HG03342 (cell line): ENCODE measurements around the gene POLR1A.

Experiments
- ATAC-seq: cut with Tn5 transposase; IDR thresholded peaks from one replicate; pipeline ENCODE4 v1.9.1; 2021; ENCODE audit warnings: mild to moderate bottlenecking, moderate library complexity; ENCODE audit not compliant: unreplicated experiment

The POLR1A gene

GRCh38 chr2:86105252-86105968 lies at the start of gene POLR1A:
Gene POLR1A (minus strand): TSS chr2:86105886. CDS start chr2:86105776, 110 bp downstream.
- ATAC-seq, result peak; percentile 69

GRCh38 chr2:86150502-86150901 lies 44.8 kb upstream of the POLR1A start:
- ATAC-seq, result no peak

GRCh38 chr2:86147793-86148192 lies 42.1 kb upstream of the POLR1A start:
- no peak for ATAC-seq

GRCh38 chr2:86143926-86144685 lies 38.4 kb upstream of the POLR1A start:
- no peak for ATAC-seq

GRCh38 chr2:86143307-86143706 lies 37.6 kb upstream of the POLR1A start:
- no peak for ATAC-seq

GRCh38 chr2:86142436-86143257 lies 37.0 kb upstream of the POLR1A start:
- ATAC-seq, result no peak

- no peak for ATAC-seq
Measured at GRCh38 chr2:86140969-86141392, 35.3 kb upstream of the POLR1A start.

- ATAC-seq, result no peak
Measured at GRCh38 chr2:86139981-86140380, 34.3 kb upstream of the POLR1A start.

- no peak for ATAC-seq
Measured at GRCh38 chr2:86138736-86139625, 33.3 kb upstream of the POLR1A start.

GRCh38 chr2:86136141-86136540 lies 30.5 kb upstream of the POLR1A start:
- no peak for ATAC-seq

GRCh38 chr2:86135653-86136052 lies 30.0 kb upstream of the POLR1A start:
- ATAC-seq, result no peak

- ATAC-seq, result no peak
Measured at GRCh38 chr2:86134709-86135108, 29.0 kb upstream of the POLR1A start.

GRCh38 chr2:86124683-86125082 lies 19.0 kb upstream of the POLR1A start:
- no peak for ATAC-seq

- ATAC-seq, result no peak
Measured at GRCh38 chr2:86123328-86123925, 17.7 kb upstream of the POLR1A start.

GRCh38 chr2:86118130-86118529 lies 12.4 kb upstream of the POLR1A start:
- ATAC-seq, result no peak

GRCh38 chr2:86107031-86107430 lies 1.3 kb upstream of the POLR1A start:
- ATAC-seq, result no peak

- ATAC-seq, result peak; percentile 88
Measured at GRCh38 chr2:86105969-86106945, 571 bp upstream of the POLR1A start, which contains the start of gene PTCD3. Gene PTCD3 (plus strand): TSS chr2:86106235. CDS start chr2:86106248, 13 bp downstream.

GRCh38 chr2:86102157-86102556 lies 3.5 kb downstream of the POLR1A start:
- ATAC-seq, result no peak

GRCh38 chr2:86097913-86098312 lies 7.8 kb downstream of the POLR1A start:
- ATAC-seq, result no peak
